C4-2B (cell line): Measurements from ENCODE around the gene TXNDC9.

Source experiments
- CTCF ChIP-seq: fragments of 450-650 bp; conservative IDR thresholded peaks from 2 replicates; pipeline ENCODE4 v1.5.1; 2017; ENCODE audit warnings: mild to moderate bottlenecking
- ZFX ChIP-seq: fragments of 450-650 bp; IDR thresholded peaks from 2 replicates; pipeline ENCODE4 v1.6.1; 2017

GRCh38 chr2:99297994-99298393, 38.1 kb downstream of the TXNDC9 start:
- no peak for TF ChIP-seq CTCF
- no peak for TF ChIP-seq ZFX
